Measurements from ENCODE around the gene CELF4.

Gene CELF4

GRCh38 chr18:37318360-37319355 lies 246.9 kb downstream of the CELF4 start:
- Histone ChIP-seq H4K20me1 (peaks cover 0 to 6% (median 0%) of the 10 kb centered on the region in 11 experiments; a peak in 3 of 22 replicates), H3K4me2 (no peak overlapping the region), H3K4me3 (no peak overlapping the region), H3K27ac (no peak overlapping the region), H3K27me3 (no peaks in the 10 kb centered on the region), H3K9ac (no peak overlapping the region), H3K4me1 (peaks cover 0 to 20% (median 9%) of the 10 kb centered on the region in 10 experiments; a peak in 10 of 20 replicates), H3K9me3 (replicated peaks in 1 of 11) (no peaks in the 10 kb centered on the region), H3K36me3 (no peaks in the 10 kb centered on the region)
- TF ChIP-seq Cebpa-rat (IDR thresholded peaks at IDR 0.05) = no peak

- Histone ChIP-seq H3K27ac (no peak overlapping the region), H3K9ac (no peak overlapping the region), H3K4me3 (no peak overlapping the region), H3K4me1 (peaks cover 0 to 20% (median 9%) of the 10 kb centered on the region in 10 experiments; a peak in 10 of 20 replicates), H3K27me3 (no peaks in the 10 kb centered on the region), H4K20me1 (peaks cover 0 to 6% (median 0%) of the 10 kb centered on the region in 11 experiments; a peak in 3 of 22 replicates), H3K4me2 (no peak overlapping the region), H3K36me3 (no peaks in the 10 kb centered on the region), H3K9me3 (replicated peaks in 1 of 11) (no peaks in the 10 kb centered on the region)
- TF ChIP-seq Cebpa-rat (IDR thresholded peaks at IDR 0.05) = no peak
Measured at GRCh38 chr18:37317486-37317885, 248.1 kb downstream of the CELF4 start.

- Histone ChIP-seq H3K9ac (no peak overlapping the region), H3K4me2 (no peak overlapping the region), H3K4me1 (peaks cover 0 to 12% (median 6%) of the 10 kb centered on the region in 10 experiments; a peak in 11 of 20 replicates), H4K20me1 (peaks cover 0 to 6% (median 0%) of the 10 kb centered on the region in 11 experiments; a peak in 1 of 22 replicates), H3K4me3 (no peak overlapping the region), H3K36me3 (no peaks in the 10 kb centered on the region), H3K27ac (no peak overlapping the region), H3K27me3 (no peaks in the 10 kb centered on the region), H3K9me3 (replicated peaks in 1 of 11) (no peaks in the 10 kb centered on the region)
- TF ChIP-seq Cebpa-rat (IDR thresholded peaks at IDR 0.05) = no peak
Measured at GRCh38 chr18:37316468-37316867, 249.1 kb downstream of the CELF4 start.

- Histone ChIP-seq H3K4me1 (peaks cover 0 to 12% (median 5%) of the 10 kb centered on the region in 10 experiments; a peak in 14 of 20 replicates), H3K36me3 (no peaks in the 10 kb centered on the region)
Measured at GRCh38 chr18:37315935-37316334, 249.7 kb downstream of the CELF4 start.

GRCh38 chr18:37314534-37314933 lies 251.1 kb downstream of the CELF4 start:
- peaks cover 0 to 6% (median 0%) of the 10 kb centered on the region in 11 experiments; a peak in 1 of 22 replicates for H4K20me1 ChIP-seq
- no peaks in the 10 kb centered on the region for H3K36me3 ChIP-seq
- no peak overlapping the region for H3K4me2 ChIP-seq
- H3K4me1 ChIP-seq = peaks cover 0 to 13% (median 9%) of the 10 kb centered on the region in 10 experiments; a peak in 14 of 20 replicates
- H3K27me3 ChIP-seq = no peaks in the 10 kb centered on the region
- H3K9me3 ChIP-seq (replicated peaks in 1 of 11) = no peaks in the 10 kb centered on the region
- no peak overlapping the region for H3K9ac ChIP-seq
- H3K4me3 ChIP-seq = no peak overlapping the region
- H3K27ac ChIP-seq = no peak overlapping the region
- no peak for TF ChIP-seq Cebpa-rat (IDR thresholded peaks at IDR 0.05)

More at GRCh38 chr18:37315935-37316334, 249.7 kb downstream of the CELF4 start:
- Histone ChIP-seq H3K27ac (no peak overlapping the region), H3K9me3 (replicated peaks in 1 of 11) (no peaks in the 10 kb centered on the region), H4K20me1 (peaks cover 0 to 6% (median 0%) of the 10 kb centered on the region in 11 experiments; a peak in 1 of 22 replicates), H3K9ac (no peak overlapping the region), H3K4me3 (no peak overlapping the region), H3K4me2 (no peak overlapping the region), H3K27me3 (no peaks in the 10 kb centered on the region)
- no peak for TF ChIP-seq Cebpa-rat (IDR thresholded peaks at IDR 0.05)

GRCh38 chr18:37313624-37314023 lies 252.0 kb downstream of the CELF4 start:
- H3K4me3 ChIP-seq = no peak overlapping the region
- peaks cover 0 to 13% (median 9%) of the 10 kb centered on the region in 10 experiments; a peak in 14 of 20 replicates for H3K4me1 ChIP-seq
- no peak overlapping the region for H3K9ac ChIP-seq
- no peak for TF ChIP-seq Cebpa-rat (IDR thresholded peaks at IDR 0.05)
- no peaks in the 10 kb centered on the region for H3K36me3 ChIP-seq
- peaks cover 0 to 6% (median 0%) of the 10 kb centered on the region in 11 experiments; a peak in 1 of 22 replicates for H4K20me1 ChIP-seq
- no peaks in the 10 kb centered on the region for H3K27me3 ChIP-seq
- H3K4me2 ChIP-seq = no peak overlapping the region
- no peaks in the 10 kb centered on the region for H3K9me3 ChIP-seq (replicated peaks in 1 of 11)
- H3K27ac ChIP-seq = no peak overlapping the region

- no peak for TF ChIP-seq Cebpa-rat (IDR thresholded peaks at IDR 0.05)
- no peak overlapping the region for H3K4me3 ChIP-seq
- no peak overlapping the region for H3K9ac ChIP-seq
- no peak overlapping the region for H3K27ac ChIP-seq
- H3K4me1 ChIP-seq = peaks cover 0 to 13% (median 9%) of the 10 kb centered on the region in 10 experiments; a peak in 14 of 20 replicates
- H3K36me3 ChIP-seq = no peaks in the 10 kb centered on the region
- H3K27me3 ChIP-seq = no peaks in the 10 kb centered on the region
- no peak overlapping the region for H3K4me2 ChIP-seq
- H4K20me1 ChIP-seq = no peaks in the 10 kb centered on the region; a peak in 1 of 22 replicates
- no peaks in the 10 kb centered on the region for H3K9me3 ChIP-seq (replicated peaks in 1 of 11)
Measured at GRCh38 chr18:37309861-37310260, 255.7 kb downstream of the CELF4 start.

- Histone ChIP-seq H3K27me3 (no peaks in the 10 kb centered on the region), H4K20me1 (no peaks in the 10 kb centered on the region), H3K4me1 (peaks cover 0 to 13% (median 9%) of the 10 kb centered on the region in 10 experiments; a peak in 14 of 20 replicates), H3K27ac (no peak overlapping the region), H3K36me3 (no peaks in the 10 kb centered on the region), H3K9ac (no peak overlapping the region), H3K4me2 (no peak overlapping the region), H3K4me3 (no peak overlapping the region), H3K9me3 (replicated peaks in 1 of 11) (no peaks in the 10 kb centered on the region)
- no peak for TF ChIP-seq Cebpa-rat (IDR thresholded peaks at IDR 0.05)
Measured at GRCh38 chr18:37309059-37309458, 256.5 kb downstream of the CELF4 start.

GRCh38 chr18:37307181-37307580 lies 258.4 kb downstream of the CELF4 start:
- TF ChIP-seq Cebpa-rat (IDR thresholded peaks at IDR 0.05) = no peak
- Histone ChIP-seq H3K9me3 (replicated peaks in 1 of 11) (no peaks in the 10 kb centered on the region), H3K36me3 (no peaks in the 10 kb centered on the region), H3K4me1 (peaks cover 0 to 22% (median 13%) of the 10 kb centered on the region in 10 experiments; a peak in 14 of 20 replicates), H3K27me3 (no peaks in the 10 kb centered on the region), H4K20me1 (no peaks in the 10 kb centered on the region), H3K27ac (no peak overlapping the region), H3K9ac (no peak overlapping the region), H3K4me2 (no peak overlapping the region), H3K4me3 (no peak overlapping the region)

All from BLaER1 treated with 17β-estradiol and CSF1 and Interleukin-3, amounts not matched to agents 10 nM and 100 nM (cell line).